Measurements from ENCODE around the gene KRTAP4-16.

- TF ChIP-seq CTCF (conservative IDR thresholded peaks at IDR 0.05): no peak
- no peak for TF ChIP-seq EZH2 (IDR thresholded peaks at IDR 0.05; ENCODE audit: low read depth)
These were observed 34.7 kb downstream of the KRTAP4-16 start for GRCh38 chr17:41067281-41067680.

Measured in PC-9 (cell line).